Spleen (tissue), 11 donors: ENCODE data around the gene ARHGEF26. TPM values are rescaled to one million over a fixed set of nuclear protein-coding genes. Genes with fewer than 3 reads are reported as not detected.

Source experiments
- DNase-seq: peaks from one replicate; pipeline ENCODE4 v3.0.0-alpha.2; 2020
- H3K27ac ChIP-seq, 8 donors: fragments of 200-600 bp; sonication (generic) in 7 of 8; 1 replicate in 4 of 8; 2 replicates in 4 of 8; pipeline versions ENCODE4 v1.5.0 to v1.8.0; 2016 to 2021; ENCODE audit warnings: inconsistent platforms in 4 of 8, mild to moderate bottlenecking in 4 of 8, moderate library complexity in 1 of 8
- H3K27me3 ChIP-seq, 7 donors: fragments of 200-600 bp; sonication (generic) in 6 of 7; replicated peaks in 1 of 7; 1 replicate in 4 of 7; 2 replicates in 3 of 7; pipeline versions ENCODE4 v1.5.0 to v1.8.0; 2016 to 2021; ENCODE audit warnings: inconsistent platforms in 3 of 7, mild to moderate bottlenecking in 1 of 7
- H3K36me3 ChIP-seq, 6 donors: fragments of 200-600 bp; sonication (generic) in 5 of 6; 1 replicate in 4 of 6; 2 replicates in 2 of 6; pipeline versions ENCODE4 v1.5.0 to v1.8.0; 2016 to 2021; ENCODE audit warnings: inconsistent platforms in 2 of 6
- H3K4me1 ChIP-seq, 6 donors: fragments of 200-600 bp; sonication (generic) in 5 of 6; 1 replicate in 3 of 6; 2 replicates in 3 of 6; pipeline versions ENCODE4 v1.5.0 to v1.8.0; 2016 to 2021; ENCODE audit warnings: inconsistent platforms in 3 of 6
- H3K4me3 ChIP-seq, 8 donors: fragments of 200-600 bp; sonication (generic) in 7 of 8; 1 replicate in 4 of 8; 2 replicates in 4 of 8; pipeline versions ENCODE4 v1.5.0 to v1.8.0; 2016 to 2021; ENCODE audit warnings: inconsistent platforms in 4 of 8, mild to moderate bottlenecking in 4 of 8, moderate library complexity in 2 of 8
- H3K9me3 ChIP-seq, 8 donors: fragments of 200-600 bp; sonication (generic) in 7 of 8; 1 replicate in 4 of 8; 2 replicates in 4 of 8; pipeline versions ENCODE4 v1.5.0 to v1.8.0; 2016 to 2021; ENCODE audit warnings: inconsistent platforms in 4 of 8
- CTCF ChIP-seq, 11 experiments: fragments of 200-600 bp in 7 of 11; fragments of 450-650 bp in 4 of 11; sonication (generic) in 4 of 11; IDR thresholded peaks in 8 of 11; conservative IDR thresholded peaks in 3 of 11; 1 replicate in 7 of 11; 2 replicates in 4 of 11; pipeline versions ENCODE4 v1.4.0 to v1.8.0; 2016 to 2021; ENCODE audit warnings: antibody characterized with exemption in 11 of 11, inconsistent platforms in 4 of 11, mild to moderate bottlenecking in 1 of 11
- POLR2A ChIP-seq, 3 donors: fragments of 450-650 bp; IDR thresholded peaks; one replicate each; pipeline ENCODE4 v1.5.1; 2017; ENCODE audit warnings: antibody characterized with exemption in 3 of 3, mild to moderate bottlenecking in 1 of 3
- POLR2AphosphoS5 ChIP-seq, 3 donors: sonication (generic); formaldehyde crosslinking; IDR thresholded peaks; one replicate each; pipeline ENCODE4 v1.5.1; 2017; ENCODE audit warnings: antibody characterized with exemption in 3 of 3
- WGBS, 5 donors: extraction: QIAGEN DNeasy Blood & Tissue Kit in 3 of 5; methylation state at CpG; one replicate each; pipeline versions ENCODE4 v1.1.5 to v1.1.7; 2013 to 2018; 5-methylcytosine and 5-hydroxymethylcytosine counted together
- intact Hi-C: fragments of 100-400 bp; cut with DNase I; formaldehyde crosslinking; loops from one replicate; pipeline ENCODE4 v1.15.0; 2023; ENCODE audit warnings: low total_unique reads
- polyA plus RNA-seq, 3 donors: library from polyadenylated mRNA; stranded (reverse); fragments of 200-250 nt; gene quantifications; one replicate each; pipeline ENCODE4 v1.2.1, GENCODE V29; 2013
- total RNA-seq, 7 donors: library from RNA; depleted of rRNA in 3 of 7; stranded (reverse); fragments of >200 nt in 3 of 7; fragmentation: NEBNext Ultra II Directional in 4 of 7; extraction: Animal tissue kit (Norgen Biotek cat#: 25700) in 4 of 7; gene quantifications; one replicate each; pipeline versions ENCODE4 v1.1.0 to v1.2.1, GENCODE V29; 2016 to 2021
- donor health status: healthy with polysubstance abuse.
- donor health status: DM: no; HTN: no; CAD: no; lungs with moderate emphysema.
- donor health status: DM: no; HTN: no; CAD: no.
- donor health status: Bipolar disorder and iron deficiency.
- donor health status: healthy.
- donor health status: DM: no; HTN: no; CAD: no.
- donor health status: DM: yes; HTN: yes; CAD: no.

ARHGEF26 gene
- total and polyA plus RNA-seq, 10 donors, result 0.30 to 6.3 (median 1.1) TPM

- Histone ChIP-seq H3K36me3 (peaks cover 2 to 100% (median 87%) of the 10 kb centered on the region in 6 donors), H3K4me1 (no peaks in the 10 kb centered on the region), H3K9me3 (no peaks in the 10 kb centered on the region), H3K27ac (no peak overlapping the region), H3K4me3 (no peak overlapping the region), H3K27me3 (no peaks in the 10 kb centered on the region)
- intact Hi-C loops, result no loop called here
- WGBS, 5 donors, result 92 to 97% (median 97%) methylated on average over 2 of the region's 2 CpGs
- TF ChIP-seq CTCF (IDR thresholded peaks at IDR 0.05 in 8 of 11, conservative IDR thresholded peaks at IDR 0.05 in 3 of 11), result no peak
- TF ChIP-seq POLR2A (IDR thresholded peaks at IDR 0.05), result no peak
- TF ChIP-seq POLR2AphosphoS5 (IDR thresholded peaks at IDR 0.05), result no peak
- DNase-seq, result no peak
Measured at GRCh38 chr3:154294016-154294415, 172.8 kb downstream of the ARHGEF26 start.

- peaks cover 0 to 1% (median 0%) of the 10 kb centered on the region in 6 donors for H3K4me1 ChIP-seq
- peaks cover 0 to 100% (median 88%) of the 10 kb centered on the region in 6 donors for H3K36me3 ChIP-seq
- H3K9me3 ChIP-seq, result no peaks in the 10 kb centered on the region
- no peak overlapping the region for H3K27ac ChIP-seq
- TF ChIP-seq CTCF (IDR thresholded peaks at IDR 0.05 in 8 of 11, conservative IDR thresholded peaks at IDR 0.05 in 3 of 11) (no peak), POLR2A (IDR thresholded peaks at IDR 0.05) (no peak), POLR2AphosphoS5 (IDR thresholded peaks at IDR 0.05) (no peak)
- H3K27me3 ChIP-seq, result no peaks in the 10 kb centered on the region
- DNase-seq, result no peak
- H3K4me3 ChIP-seq, result no peak overlapping the region
- intact Hi-C loops, result no loop called here
- WGBS, 5 donors, result 91 to 94% (median 92%) methylated on average over 3 of the region's 3 CpGs
Measured at GRCh38 chr3:154301561-154301960, 180.4 kb downstream of the ARHGEF26 start.

GRCh38 chr3:154304116-154304786 lies 183.1 kb downstream of the ARHGEF26 start:
- H3K27me3 ChIP-seq, result no peaks in the 10 kb centered on the region
- H3K36me3 ChIP-seq, result peaks cover 0 to 100% (median 76%) of the 10 kb centered on the region in 6 donors
- intact Hi-C loops, result no loop called here
- no peak overlapping the region for H3K4me3 ChIP-seq
- H3K9me3 ChIP-seq, result no peaks in the 10 kb centered on the region
- no peak overlapping the region for H3K27ac ChIP-seq
- peaks cover 0 to 12% (median 0%) of the 10 kb centered on the region in 6 donors for H3K4me1 ChIP-seq
- TF ChIP-seq POLR2A (IDR thresholded peaks at IDR 0.05), result no peak
- no peak for TF ChIP-seq POLR2AphosphoS5 (IDR thresholded peaks at IDR 0.05)
- DNase-seq, result no peak

- Histone ChIP-seq H3K27me3 (no peaks in the 10 kb centered on the region), H3K27ac (no peak overlapping the region), H3K4me3 (no peak overlapping the region), H3K36me3 (peaks cover 0 to 100% (median 72%) of the 10 kb centered on the region in 6 donors), H3K4me1 (peaks cover 0 to 12% (median 0%) of the 10 kb centered on the region in 6 donors), H3K9me3 (no peaks in the 10 kb centered on the region)
- intact Hi-C loops, result no loop called here
- TF ChIP-seq CTCF (IDR thresholded peaks at IDR 0.05 in 8 of 11, conservative IDR thresholded peaks at IDR 0.05 in 3 of 11), result no peak
- no peak for TF ChIP-seq POLR2A (IDR thresholded peaks at IDR 0.05)
- TF ChIP-seq POLR2AphosphoS5 (IDR thresholded peaks at IDR 0.05), result no peak
- 79 to 91% (median 86%) methylated on average over 3 of the region's 3 CpGs for WGBS, 5 donors
- DNase-seq, result no peak
Measured at GRCh38 chr3:154304936-154305335, 183.7 kb downstream of the ARHGEF26 start.
